HG02678 (cell line): ENCODE measurements around the gene CCDC107.
"Not testable (repeated sequence)": the region's sequence is repeated elsewhere in the genome, so short reads cannot be mapped to it uniquely, and the experiment has no call there.

ENCODE experiments used
- ATAC-seq: cut with Tn5 transposase; IDR thresholded peaks from one replicate; pipeline ENCODE4 v1.9.1; 2021; ENCODE audit warnings: mild to moderate bottlenecking, moderate library complexity; ENCODE audit not compliant: unreplicated experiment

The CCDC107 gene, protein sequence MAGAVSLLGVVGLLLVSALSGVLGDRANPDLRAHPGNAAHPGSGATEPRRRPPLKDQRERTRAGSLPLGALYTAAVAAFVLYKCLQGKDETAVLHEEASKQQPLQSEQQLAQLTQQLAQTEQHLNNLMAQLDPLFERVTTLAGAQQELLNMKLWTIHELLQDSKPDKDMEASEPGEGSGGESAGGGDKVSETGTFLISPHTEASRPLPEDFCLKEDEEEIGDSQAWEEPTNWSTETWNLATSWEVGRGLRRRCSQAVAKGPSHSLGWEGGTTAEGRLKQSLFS

GRCh38 chr9:35658137-35658967 lies at the start of gene CCDC107:
Gene CCDC107, plus strand, starts transcription at chr9:35658292. Its CDS starts 88 bp downstream, at chr9:35658380.
- peak; percentile 71 for ATAC-seq

GRCh38 chr9:35609001-35609819 lies 48.9 kb upstream of the CCDC107 start:
- ATAC-seq = no peak

DNA sequence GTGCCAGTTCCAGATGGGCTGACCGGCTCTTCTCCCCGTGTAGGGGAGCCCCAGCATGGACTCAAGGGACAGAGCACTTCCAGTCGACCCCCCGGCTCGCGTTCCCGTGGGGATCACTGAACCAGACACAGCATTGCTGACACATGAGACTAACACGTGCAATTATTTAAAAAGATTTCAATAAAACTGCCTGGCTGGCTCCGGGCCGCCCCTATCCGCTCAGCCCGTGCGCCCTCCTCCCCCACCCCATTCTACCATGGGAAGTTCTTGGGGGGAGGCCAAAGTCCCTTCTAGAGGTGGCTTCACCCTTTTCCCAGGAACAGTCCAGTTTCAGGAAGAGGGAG lies 48.3 kb upstream of the CCDC107 start:
- no peak for ATAC-seq

GRCh38 chr9:35611230-35611797 lies 46.8 kb upstream of the CCDC107 start:
- ATAC-seq = peak; percentile 62

DNA sequence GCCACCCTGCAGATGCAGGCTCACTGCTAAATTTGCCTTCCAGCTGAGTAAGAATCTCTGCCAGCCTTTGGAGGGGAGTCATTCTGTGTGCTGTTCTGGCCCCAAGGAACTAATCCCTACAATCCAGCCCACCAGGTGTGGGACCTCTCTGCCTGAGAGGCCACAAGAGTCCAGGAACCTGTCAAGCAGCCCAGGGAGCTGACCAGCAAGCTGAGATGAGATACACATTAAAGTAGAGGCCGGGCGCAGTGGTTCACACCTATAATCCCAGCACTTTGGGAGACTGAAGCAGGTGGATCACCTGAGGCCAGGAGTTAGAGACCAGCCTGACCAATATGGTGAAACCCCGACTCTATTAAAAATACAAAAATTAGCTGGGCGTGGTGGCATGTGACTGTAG lies 46.0 kb upstream of the CCDC107 start:
- not testable (repeated sequence) for ATAC-seq

DNA sequence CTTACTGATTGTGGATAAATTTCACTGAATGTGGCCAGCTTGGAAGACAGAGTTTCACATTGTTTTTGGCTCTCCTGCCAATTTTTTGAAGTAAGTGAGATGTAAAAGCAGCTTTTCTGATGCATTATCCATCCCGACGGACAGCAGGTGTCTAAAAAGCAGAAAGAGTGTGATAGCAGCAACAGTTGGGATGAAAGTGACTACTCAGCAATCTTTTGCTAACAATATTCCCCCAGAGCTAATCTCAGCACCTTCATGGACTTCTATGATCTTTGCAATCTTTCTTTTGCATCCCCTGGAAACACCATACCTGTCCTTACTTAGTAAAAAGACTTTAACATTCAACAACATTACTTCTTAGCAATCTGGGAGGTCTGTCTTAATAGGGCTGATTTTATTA lies 45.2 kb upstream of the CCDC107 start:
- no peak for ATAC-seq

DNA sequence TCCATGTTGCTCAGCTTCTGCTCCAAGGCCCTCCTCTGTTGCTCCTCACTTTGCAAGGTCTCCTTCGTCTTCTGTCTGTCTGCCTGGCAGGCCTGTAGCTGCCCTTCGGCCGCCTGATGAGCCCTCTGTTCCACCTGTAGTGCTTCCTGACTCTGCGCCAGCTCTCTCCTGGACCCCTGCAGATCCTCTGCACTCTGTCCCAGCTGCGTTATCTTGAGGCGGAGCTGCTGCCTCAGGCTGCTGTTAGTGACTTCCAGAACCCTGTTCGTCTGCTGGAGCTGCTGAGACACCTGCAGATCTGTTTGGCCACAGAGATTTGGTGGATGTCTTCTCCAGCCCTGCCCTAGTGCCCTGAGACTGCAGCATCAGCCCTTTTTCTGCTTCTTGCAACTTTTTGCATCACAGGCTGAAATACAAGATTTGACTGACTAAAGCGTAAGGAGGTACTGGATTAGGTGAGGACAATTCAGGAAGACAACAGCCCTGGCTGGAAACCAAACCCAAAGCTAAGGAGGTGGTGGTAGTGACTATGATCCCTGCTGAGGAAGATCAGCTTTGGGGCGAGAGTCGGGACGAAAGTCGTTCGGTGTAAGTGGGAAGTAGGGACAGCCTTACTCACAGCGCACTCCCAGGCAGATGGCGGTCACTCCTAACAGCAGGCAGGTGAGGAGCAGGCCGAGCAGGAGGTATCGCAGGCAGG lies 42.0 kb upstream of the CCDC107 start:
- ATAC-seq = no peak

DNA sequence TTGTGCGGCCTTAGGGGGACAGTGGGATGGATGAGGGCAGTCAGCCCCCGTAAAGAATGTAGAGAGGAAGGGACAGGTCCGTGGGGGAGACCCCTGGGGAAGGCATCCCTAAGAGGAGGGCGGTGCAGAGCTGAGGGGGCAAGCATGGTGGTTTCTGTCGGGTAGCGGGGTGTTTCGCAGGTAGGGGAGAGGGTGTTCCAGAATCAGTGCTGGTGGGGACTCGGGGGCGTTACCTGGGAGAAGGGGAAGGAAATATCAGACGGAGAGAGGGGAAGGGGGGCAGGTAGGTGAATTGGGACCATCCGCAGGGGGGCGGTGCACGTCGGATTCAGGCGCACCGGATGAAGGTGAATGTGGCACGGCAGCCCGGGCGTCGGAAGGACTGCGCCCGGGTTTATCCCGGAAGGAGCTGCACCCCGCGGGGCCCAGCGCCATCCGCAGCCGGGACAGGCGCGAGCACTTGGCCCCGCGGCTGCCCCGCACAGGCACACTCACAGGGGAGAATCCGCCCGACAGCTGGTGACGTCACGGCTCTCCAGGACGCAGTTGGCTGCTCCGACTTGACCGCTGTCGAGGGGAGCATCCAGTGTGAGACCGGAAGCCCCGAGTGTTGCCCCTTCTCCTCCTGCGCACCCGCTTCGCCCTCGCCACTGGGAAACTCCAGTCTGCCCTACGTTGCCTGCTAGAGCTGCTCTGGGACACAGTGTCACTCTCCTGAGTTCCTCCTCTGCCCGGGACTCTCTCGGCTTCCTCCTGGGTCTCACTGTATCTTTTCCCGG lies 41.2 kb upstream of the CCDC107 start:
- peak; percentile 42 for ATAC-seq

DNA sequence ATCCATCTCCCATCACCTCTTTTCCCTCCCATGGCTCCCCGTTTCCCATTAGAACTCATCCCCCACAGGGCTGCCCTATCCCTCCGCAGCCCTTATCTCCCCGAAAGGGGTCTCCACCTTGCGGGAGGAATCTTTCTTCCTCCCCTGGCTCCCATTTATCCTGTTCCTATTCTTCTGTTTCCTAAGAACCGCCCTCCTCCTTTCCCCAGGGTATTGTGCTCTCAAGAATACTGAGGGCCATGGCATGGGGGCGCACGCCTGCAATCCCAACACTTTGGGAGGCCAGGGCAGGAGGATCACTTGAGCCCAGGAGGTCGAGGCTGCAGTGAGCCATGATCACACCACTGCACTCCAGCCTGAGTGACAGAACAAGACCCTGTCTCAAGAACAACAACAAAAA lies 40.5 kb upstream of the CCDC107 start:
- ATAC-seq = no peak

DNA sequence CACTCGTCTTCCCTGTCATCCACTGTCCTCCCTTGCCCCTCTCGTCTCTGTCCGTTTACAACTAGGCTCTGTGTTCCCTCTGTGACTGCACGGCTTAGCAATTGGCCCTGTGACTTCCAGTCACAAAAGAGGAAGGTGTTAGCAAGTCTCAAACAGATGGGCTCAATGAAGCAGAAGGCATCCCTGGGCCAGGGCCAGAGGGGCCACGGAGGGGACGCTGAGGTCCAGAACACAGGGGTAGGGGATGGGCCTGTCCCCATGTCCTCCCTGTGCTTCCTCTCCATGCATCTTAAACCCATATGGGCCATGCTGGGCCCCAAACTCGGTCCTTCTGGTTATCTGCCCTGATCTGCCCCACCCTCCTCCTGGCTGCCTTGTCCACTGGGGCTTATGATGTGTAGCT lies 39.8 kb upstream of the CCDC107 start, which contains the start of gene CD72:
CD72 (minus strand) TSS at position 89 of the 403 bp plus-strand sequence. CDS start 110 bp downstream, outside the sequence.
- ATAC-seq = no peak

DNA sequence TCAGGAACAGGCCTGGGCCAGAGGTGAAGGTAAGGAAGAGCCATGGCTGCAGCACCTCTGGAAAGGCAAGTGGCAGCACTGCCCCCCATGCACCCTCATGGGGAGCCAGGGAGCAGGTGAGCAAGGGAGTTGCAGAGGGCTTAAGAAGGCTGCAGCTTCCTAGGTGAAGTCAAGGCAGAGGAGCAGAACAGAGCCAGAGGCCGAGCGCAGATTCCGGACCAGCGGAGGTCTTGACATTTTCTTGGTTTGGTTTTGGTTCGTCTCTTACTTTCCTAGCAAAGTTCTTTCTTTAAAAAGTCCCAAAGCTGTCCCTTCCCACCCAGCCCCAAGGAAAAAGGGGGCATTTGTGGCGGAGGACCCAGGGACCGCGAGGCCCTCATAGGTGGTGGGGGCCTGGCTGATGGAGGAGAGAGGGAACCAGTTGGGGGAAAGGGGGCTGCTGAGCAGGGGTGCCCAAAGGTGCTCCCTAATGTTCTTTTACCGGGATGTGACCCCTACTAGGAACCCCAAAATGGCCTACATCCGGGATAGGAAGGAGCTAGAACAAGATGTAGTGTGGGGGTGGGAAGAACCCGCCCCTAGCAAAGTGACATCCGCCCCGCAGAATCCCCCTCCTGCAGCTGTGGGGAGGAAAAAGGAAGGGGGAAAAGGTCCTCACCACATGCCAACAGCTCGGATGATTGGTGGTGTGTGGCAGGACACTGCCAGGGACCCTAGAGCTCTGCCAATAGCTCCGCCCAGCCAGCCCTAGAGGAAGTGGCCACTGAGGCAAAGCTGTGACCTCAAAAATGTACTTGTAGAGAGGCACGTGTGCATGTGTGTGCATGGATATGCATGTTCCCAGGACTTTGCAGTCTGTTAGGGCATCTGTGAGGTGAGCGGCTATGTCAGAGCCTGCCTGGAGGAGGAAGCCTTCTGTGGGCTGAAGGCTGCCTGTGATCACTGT lies 39.0 kb upstream of the CCDC107 start:
- ATAC-seq = peak; percentile 44

DNA sequence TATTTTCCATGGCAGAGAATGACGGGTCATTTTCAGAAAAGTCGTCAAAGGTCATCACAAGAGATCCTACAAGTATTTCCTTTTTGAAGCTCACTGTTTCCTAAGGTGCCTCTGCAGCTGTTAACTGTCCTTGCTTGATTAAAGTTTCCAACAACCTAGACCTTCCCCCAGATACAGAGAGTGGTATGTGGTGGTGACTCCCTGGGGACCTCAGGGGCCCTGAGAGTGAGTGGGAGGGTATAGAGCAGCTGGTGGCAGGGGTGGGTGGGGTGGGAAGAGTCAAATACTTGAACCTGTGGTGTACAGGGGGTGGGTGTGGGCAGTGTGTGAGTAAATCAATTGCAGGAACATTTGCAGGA lies 38.3 kb upstream of the CCDC107 start:
- peak; percentile 67 for ATAC-seq

DNA sequence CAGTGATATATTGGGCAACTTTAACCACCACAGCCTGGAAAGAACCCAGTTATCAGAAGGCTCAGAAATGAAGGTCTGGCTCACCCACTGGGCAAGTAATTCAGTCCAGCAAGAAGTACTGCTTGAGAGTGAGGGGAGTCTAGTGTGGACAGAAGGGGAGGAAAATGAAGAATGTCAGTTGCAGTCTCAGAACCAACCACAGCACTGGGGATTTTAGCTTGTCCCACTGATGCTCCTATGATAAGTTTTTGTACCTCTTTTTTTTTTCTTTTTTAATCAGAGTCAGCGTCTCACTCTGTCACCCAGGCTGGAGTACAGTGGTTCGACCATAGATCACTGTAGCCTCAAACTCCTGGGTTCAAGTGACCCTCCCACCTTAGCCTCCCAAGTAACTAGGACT lies 30.5 kb upstream of the CCDC107 start:
- ATAC-seq = no peak

GRCh38 chr9:35628389-35628991 lies 29.6 kb upstream of the CCDC107 start:
- no peak for ATAC-seq

DNA sequence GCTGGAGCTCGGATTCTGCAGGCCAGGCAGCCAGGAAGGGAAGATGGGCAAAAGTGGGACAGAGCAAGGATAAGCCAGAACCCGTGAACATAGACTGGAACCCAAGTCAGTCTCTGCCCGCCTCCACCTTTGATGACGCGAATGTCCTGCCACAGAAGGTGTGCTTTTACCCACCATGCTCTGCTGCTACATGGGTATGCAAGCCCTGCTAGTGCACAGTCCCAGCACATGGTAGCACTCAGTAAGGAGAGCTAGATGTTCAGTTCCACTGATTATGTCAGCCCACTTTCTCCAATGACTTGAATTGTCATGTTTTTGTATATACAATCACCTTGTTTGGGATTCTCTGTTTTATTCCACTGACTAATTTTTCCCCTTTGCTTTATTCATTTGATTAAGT lies 28.5 kb upstream of the CCDC107 start:
- ATAC-seq = no peak

GRCh38 chr9:35635730-35636129 lies 22.4 kb upstream of the CCDC107 start:
- no peak for ATAC-seq

DNA sequence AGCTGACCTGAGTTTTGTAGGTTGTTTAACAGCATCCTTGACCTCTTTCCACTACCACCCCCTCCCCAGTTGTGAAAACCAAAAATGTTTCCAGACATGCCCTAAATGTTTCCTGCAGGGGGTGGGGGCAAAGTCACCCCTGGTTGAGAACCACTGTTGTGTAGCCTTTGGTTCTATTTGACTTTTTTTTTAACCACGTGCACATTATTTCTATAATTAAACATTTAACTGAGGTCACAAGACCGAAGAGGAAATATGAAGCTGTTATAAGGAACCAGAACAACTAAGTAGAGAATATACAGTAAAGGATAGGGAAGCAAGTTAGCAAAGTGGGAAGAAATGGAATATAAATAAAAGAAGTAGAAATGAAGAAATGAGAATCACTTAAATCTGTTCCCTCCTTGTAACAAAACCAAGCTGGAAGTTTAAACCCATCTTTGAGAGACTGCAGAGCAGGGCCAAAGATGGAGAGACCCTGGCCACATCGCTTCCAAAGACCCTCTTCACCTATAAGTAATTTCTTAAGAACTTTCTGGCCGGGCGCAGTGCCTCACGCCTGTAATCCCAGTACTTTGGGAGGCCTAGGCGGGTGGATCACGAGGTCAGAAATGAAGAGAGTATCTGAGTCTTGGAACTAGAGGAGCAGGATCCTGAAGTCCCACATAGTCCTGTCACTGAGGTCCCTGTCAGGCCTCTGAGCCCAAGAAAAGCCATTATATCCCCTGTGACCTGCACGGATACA lies 21.8 kb upstream of the CCDC107 start:
- ATAC-seq = no peak

GRCh38 chr9:35636877-35637246 lies 21.2 kb upstream of the CCDC107 start:
- ATAC-seq = not testable (repeated sequence)
